Mucosa of rectum (tissue), 2 donors: ENCODE measurements around the gene CALCOCO1.

Experiments used
- H3K27ac ChIP-seq, 2 donors: one replicate each; pipeline ENCODE4 v1.7.0; 2013; ENCODE audit warnings: inconsistent platforms in 2 of 2, low read depth in 2 of 2, low read length in 2 of 2
- H3K27me3 ChIP-seq, 2 donors: one replicate each; pipeline ENCODE4 v1.7.0; 2013; ENCODE audit warnings: low read length in 2 of 2; ENCODE audit not compliant: control insufficient read depth in 2 of 2, insufficient read depth in 2 of 2
- H3K36me3 ChIP-seq, 2 donors: one replicate each; pipeline ENCODE4 v1.7.0; 2013; ENCODE audit warnings: low read length in 2 of 2; ENCODE audit not compliant: control insufficient read depth in 2 of 2, insufficient read depth in 2 of 2
- H3K4me1 ChIP-seq, 2 donors: one replicate each; pipeline ENCODE4 v1.7.0; 2013; ENCODE audit warnings: low read length in 2 of 2, mild to moderate bottlenecking in 1 of 2; ENCODE audit not compliant: control insufficient read depth in 2 of 2, insufficient read depth in 2 of 2
- H3K4me3 ChIP-seq, 2 donors: one replicate each; pipeline ENCODE4 v1.7.0; 2013; ENCODE audit warnings: low read length in 2 of 2
- H3K9ac ChIP-seq, 2 donors: one replicate each; pipeline ENCODE4 v1.7.0; 2013; ENCODE audit warnings: low read length in 2 of 2, low read depth in 1 of 2, mild to moderate bottlenecking in 1 of 2
- H3K9me3 ChIP-seq, 2 donors: one replicate each; pipeline ENCODE4 v1.7.0; 2013; ENCODE audit warnings: low read length in 2 of 2; ENCODE audit not compliant: control insufficient read depth in 2 of 2
- donor health status: healthy.
- donor health status: Normal muscosa, but diverticular disease.

Gene CALCOCO1

GRCh38 chr12:53754188-53754585 lies 26.9 kb upstream of the CALCOCO1 start:
- H3K27me3 ChIP-seq: peaks cover 50 to 84% of the 10 kb centered on the region in 2 donors
- no peaks in the 10 kb centered on the region for H3K9me3 ChIP-seq
- H3K4me3 ChIP-seq: no peak overlapping the region
- no peaks in the 10 kb centered on the region for H3K36me3 ChIP-seq
- no peak overlapping the region for H3K27ac ChIP-seq
- H3K4me1 ChIP-seq: peaks cover 10 to 13% of the 10 kb centered on the region in 2 donors
- H3K9ac ChIP-seq: no peak overlapping the region

- Histone ChIP-seq H3K36me3 (no peaks in the 10 kb centered on the region), H3K4me3 (no peak overlapping the region), H3K4me1 (peaks cover 10 to 13% of the 10 kb centered on the region in 2 donors), H3K9ac (no peak overlapping the region), H3K27ac (no peak overlapping the region), H3K27me3 (peaks cover 54 to 84% of the 10 kb centered on the region in 2 donors), H3K9me3 (no peaks in the 10 kb centered on the region)
Measured at GRCh38 chr12:53752621-53753020, 25.4 kb upstream of the CALCOCO1 start.

DNA sequence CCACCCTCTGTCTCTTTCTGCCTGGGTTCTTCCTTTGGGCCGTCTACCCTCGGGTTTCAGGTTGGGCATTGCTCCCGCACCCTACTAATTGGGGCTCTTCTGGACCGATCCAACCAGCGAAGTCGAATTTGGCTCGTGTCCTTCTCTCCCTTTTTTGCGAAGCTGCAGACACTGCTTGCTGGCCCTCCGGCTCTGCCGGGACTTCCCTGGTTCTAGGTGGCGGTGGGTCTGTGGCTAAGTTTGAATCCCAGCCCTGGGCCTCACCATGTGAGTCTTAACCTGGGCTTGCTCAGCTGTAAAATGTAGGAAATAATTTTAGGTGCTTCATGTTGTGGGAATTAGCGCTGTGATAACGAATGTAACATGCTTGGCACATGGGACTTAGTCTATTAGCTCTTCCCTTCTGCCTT lies 24.9 kb upstream of the CALCOCO1 start:
- Histone ChIP-seq H3K27me3 (peaks cover 58 to 84% of the 10 kb centered on the region in 2 donors), H3K27ac (no peak overlapping the region), H3K9ac (no peak overlapping the region), H3K36me3 (no peaks in the 10 kb centered on the region), H3K4me3 (no peak overlapping the region), H3K4me1 (peaks cover 10 to 13% of the 10 kb centered on the region in 2 donors), H3K9me3 (no peaks in the 10 kb centered on the region)

DNA sequence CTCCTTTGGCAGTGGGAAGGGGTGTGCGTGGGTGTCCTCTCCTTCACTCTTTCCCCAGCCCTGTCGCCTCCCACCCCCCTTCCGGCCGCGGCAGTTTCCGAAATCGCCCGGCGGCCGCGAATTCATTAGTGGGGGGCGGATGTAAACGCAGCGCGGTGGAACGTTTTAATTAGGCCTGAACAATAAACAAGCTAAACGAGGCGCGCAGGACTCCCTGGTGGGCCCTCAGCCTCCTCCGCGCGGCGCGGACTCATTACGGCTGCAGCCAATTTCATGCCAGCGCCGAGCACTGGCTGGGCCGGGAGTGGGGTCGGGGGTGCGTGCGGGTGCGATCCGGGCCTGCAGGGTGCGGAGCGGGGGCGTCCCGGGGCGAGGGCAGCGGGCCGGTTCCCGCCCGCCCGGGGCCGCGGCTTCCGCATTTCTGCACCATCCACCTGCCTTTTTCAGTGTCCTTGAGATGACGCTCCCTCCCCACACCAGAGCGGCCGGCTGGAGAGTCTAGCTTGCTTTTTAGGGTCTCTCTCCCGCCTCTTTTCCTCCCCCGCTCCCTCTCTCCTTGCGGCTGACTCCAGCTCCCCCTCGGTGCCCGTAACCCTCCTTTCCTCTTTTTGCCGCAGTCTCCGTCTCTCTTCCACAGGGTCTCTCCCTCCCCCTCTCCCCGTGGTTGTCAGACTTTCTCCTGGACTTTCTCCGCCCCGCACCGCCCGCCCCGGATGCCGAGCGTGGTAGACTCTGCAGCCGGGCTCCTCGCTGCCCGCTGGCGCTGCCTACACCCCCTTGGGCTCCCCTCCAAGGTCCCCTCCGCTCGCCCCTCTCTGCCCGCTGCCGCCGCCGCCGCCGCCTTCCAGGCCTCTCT lies 24.3 kb upstream of the CALCOCO1 start, which contains the start of gene CISTR:
Gene CISTR, minus strand, starts transcription at position 644 of the 856 bp plus-strand sequence.
- Histone ChIP-seq H3K4me1 (peaks cover 10 to 15% of the 10 kb centered on the region in 2 donors), H3K9ac (no peak within 1 kb of the TSS), H3K27ac (no peak within 1 kb of the TSS), H3K27me3 (peaks cover 63 to 81% of the 10 kb centered on the region in 2 donors), H3K36me3 (no peaks in the 10 kb centered on the region), H3K4me3 (peak within 1 kb of the TSS; percentile 25 to 69), H3K9me3 (no peaks in the 10 kb centered on the region)

DNA sequence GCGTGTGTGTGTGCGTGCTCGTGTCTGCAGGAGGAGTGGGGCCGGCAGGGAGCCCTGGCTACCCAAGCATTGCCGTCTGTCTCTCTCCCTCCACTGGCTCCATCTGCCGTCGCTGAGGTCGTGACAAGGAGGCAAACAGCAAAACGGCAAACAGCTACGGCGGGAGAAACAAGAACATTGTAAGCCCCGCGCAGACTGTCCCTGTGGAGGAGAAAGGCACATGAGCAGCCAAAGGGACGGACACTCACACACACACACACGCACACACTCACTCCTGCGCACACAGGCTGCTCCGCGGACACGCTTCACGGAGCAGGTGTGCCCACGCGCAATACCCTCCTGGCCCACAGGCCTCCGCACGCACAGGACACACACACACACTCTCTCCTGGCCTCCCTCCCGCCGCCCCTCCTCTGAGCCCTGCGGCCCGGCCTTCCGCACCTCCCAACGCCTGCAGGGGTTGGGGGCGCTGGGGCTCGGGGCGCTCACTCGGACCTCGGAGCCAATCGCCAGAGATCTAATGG lies 23.6 kb upstream of the CALCOCO1 start:
- Histone ChIP-seq H3K9me3 (no peaks in the 10 kb centered on the region), H3K4me3 (peak overlapping the region; percentile 25 to 69), H3K9ac (no peak overlapping the region), H3K4me1 (peaks cover 10 to 15% of the 10 kb centered on the region in 2 donors), H3K27me3 (peaks cover 62 to 74% of the 10 kb centered on the region in 2 donors), H3K36me3 (no peaks in the 10 kb centered on the region), H3K27ac (no peak overlapping the region)

DNA sequence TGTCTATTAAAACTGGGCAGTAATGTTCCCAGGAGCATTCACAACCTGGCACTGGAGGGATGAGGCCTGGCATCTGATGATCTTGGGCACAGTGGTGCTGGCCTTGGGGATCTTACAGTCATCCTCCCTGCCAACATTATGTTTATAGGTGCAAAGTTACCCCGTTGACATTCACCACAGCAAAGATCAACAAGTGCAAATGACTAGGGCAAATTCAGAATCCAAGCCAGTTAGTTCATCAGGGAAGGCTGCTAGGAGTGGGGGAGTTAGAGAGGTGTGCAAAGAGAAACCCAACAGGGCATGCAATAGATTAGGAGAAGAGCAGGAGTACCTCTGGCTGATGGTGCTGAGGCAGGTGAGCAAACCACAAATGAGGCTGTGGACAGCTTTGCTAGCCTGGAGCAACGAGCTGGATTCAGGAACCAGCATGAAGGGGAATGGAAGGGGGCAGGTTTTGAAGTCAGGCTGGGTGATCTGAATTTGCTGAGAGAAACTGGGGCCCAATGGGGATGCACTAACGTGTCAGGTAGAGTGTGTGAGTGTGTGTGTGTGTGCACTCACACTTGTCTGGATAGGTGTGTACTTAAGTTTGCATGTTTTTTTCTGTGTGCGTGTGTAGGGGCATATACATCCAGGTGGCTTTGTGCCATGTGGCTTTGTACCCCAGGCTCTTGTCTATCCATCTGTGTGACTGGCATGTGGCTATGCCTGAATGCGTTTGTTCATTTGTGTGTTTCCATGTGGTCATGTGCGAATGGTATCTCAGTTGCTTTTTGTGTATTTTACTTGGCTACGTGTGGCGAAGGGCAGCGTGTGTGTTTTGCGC lies 22.9 kb upstream of the CALCOCO1 start:
- H3K4me3 ChIP-seq: no peak overlapping the region

DNA sequence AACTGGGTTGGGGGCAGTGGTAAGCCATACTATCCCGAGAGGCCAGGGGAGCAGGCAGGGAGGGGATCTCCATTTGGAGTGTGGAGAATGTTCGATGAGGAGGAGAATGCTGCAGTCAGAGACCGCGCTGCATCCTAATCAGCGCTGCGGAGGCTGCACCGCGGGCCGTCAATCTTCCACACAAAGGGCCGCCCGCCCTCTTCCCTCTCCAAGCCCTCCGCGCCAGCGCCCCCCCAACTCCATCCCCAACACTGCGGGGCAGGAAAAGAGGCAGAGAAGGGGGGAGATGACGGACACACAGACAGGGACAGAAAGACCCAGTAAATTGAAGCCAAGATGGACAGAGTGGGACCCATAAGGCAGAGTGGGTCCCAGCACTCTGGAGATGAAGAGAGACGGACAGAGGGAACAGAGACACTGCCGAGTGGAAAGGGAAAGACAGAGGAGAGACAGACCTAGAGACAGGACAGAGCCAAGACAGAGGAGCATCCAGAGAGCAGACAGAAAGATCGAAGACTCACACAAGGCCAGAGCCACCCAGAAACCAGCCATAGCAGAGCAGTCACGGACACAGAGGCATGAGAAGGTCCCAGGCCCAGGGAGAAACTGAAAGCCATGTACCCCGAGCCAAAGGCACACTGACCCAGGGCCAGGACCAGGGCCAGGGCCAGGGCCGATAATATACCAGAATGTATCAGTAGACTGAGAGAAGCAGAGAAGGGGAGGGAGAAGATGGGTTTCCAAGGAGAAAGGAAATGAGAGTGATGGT lies 21.0 kb upstream of the CALCOCO1 start:
- Histone ChIP-seq H3K9me3 (no peaks in the 10 kb centered on the region), H3K4me3 (no peak overlapping the region), H3K27me3 (peaks cover 52 to 71% of the 10 kb centered on the region in 2 donors), H3K36me3 (no peaks in the 10 kb centered on the region), H3K27ac (no peak overlapping the region), H3K4me1 (peaks cover 10 to 15% of the 10 kb centered on the region in 2 donors), H3K9ac (no peak overlapping the region)

More for the DNA sequence above, 22.9 kb upstream of the CALCOCO1 start:
- no peaks in the 10 kb centered on the region for H3K36me3 ChIP-seq
- no peak overlapping the region for H3K9ac ChIP-seq
- peaks cover 10 to 15% of the 10 kb centered on the region in 2 donors for H3K4me1 ChIP-seq
- H3K9me3 ChIP-seq: no peaks in the 10 kb centered on the region
- H3K27me3 ChIP-seq: peaks cover 67 to 68% of the 10 kb centered on the region in 2 donors
- no peak overlapping the region for H3K27ac ChIP-seq

GRCh38 chr12:53747095-53747494 lies 19.8 kb upstream of the CALCOCO1 start:
- peaks cover 10 to 15% of the 10 kb centered on the region in 2 donors for H3K4me1 ChIP-seq
- no peak overlapping the region for H3K9ac ChIP-seq
- H3K36me3 ChIP-seq: no peaks in the 10 kb centered on the region
- H3K9me3 ChIP-seq: no peaks in the 10 kb centered on the region
- peaks cover 54 to 76% of the 10 kb centered on the region in 2 donors for H3K27me3 ChIP-seq
- H3K4me3 ChIP-seq: no peak overlapping the region
- no peak overlapping the region for H3K27ac ChIP-seq

- Histone ChIP-seq H3K9me3 (no peaks in the 10 kb centered on the region), H3K36me3 (no peaks in the 10 kb centered on the region), H3K4me1 (peaks cover 10 to 13% of the 10 kb centered on the region in 2 donors), H3K27ac (no peak overlapping the region), H3K4me3 (no peak overlapping the region), H3K27me3 (peaks cover 52 to 76% of the 10 kb centered on the region in 2 donors), H3K9ac (no peak overlapping the region)
Measured at GRCh38 chr12:53746592-53747092, 19.4 kb upstream of the CALCOCO1 start.
